Stimulated activated CD8-positive, alpha-beta memory T cell treated with anti-CD3 and anti-CD28 coated beads, Interleukin-12 subunit alpha, Interleukin-12 subunit beta, amount 100 ng/mL, for 4 hours (primary cell): ENCODE results near the gene CREB5.

Experiments
- DNase-seq: peaks from one replicate; pipeline ENCODE4 v3.0.0-alpha.2; 2020; ENCODE audit warnings: low read depth

The CREB5 gene

DNA sequence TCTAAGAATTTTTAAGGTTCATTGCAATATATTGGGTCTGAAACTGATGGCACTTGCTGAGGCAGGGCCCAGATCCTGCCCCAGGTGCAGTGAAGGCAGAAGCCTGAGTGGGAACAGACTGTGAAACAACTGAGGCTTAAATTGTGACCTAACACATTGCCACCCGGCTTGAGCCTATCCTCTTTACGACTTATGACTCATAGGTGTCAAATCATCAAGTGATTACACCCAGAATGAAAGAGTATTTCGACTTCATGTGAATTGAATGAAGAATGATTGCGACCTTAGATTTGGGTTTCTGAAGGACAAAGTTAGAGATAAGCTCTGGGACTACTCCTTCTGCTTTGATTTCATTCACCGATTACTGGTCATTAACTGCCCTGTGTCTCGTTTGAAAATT is 200.9 kb downstream of the CREB5 start:
- no peak for DNase-seq

DNA sequence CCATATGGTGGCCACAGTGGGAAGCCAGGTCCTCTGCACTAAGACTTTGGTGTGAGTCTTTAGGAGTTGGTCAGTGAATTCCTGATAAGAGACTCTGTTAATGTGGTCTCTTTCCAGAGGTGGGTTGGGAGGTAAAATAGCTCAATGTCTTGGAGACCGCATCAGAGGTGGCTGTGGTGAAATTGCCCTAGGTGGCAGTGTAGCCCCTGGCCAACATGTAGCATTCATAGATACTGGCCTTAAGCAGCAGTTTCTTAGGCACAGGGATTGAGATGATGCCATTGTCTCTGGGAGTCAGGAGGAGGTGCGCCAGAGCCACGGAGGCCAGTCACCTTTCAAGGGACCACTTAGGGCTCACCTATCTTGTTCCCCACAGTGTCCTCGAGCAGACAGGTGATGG is 202.8 kb downstream of the CREB5 start:
- DNase-seq = no peak

DNA sequence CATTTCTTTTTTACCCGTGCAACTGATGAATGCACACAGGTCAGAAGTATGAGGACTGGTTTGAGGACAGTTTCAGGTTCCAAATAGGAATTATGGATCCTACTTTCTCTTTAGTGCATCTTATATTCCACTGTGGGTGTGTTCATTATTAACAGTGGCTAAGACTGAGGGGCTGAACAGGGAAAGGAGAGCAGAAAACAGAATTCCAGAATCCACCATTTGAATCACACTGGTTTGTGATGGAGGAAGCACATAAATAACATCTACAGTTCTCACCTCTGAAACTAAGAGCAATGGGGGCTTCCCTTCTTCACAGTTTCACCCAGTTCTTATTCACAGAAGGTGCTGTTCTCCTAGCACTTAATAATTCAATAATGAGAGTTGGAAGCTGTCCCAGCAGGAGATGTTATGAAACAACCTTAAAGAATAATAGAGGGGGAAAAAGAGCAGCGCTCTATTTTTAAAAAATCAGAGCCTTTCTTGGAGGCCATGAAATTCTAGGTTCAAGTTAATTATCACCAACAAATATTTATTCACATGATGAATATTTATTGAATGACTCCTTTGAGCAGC is 205.1 kb downstream of the CREB5 start:
- DNase-seq = no peak

DNA sequence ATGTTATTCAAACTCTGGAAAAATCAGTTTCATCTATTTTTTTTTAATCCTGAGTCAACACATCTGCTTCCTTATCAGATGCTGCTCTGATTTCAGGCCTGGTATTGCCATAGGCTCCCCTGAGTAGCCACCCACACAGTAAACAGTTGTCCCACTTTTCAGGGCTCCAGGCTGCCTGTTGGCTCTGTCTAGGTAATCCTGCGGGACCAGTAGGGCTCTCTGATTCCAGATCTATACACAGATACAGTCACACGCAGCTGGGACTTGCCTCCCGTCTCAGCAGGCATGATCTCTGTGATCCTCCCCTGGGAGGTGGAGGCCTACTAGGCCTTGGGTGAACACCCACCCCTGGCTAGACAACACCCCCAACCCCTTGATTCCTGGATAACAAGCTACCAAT is 206.1 kb downstream of the CREB5 start:
- DNase-seq = no peak

DNA sequence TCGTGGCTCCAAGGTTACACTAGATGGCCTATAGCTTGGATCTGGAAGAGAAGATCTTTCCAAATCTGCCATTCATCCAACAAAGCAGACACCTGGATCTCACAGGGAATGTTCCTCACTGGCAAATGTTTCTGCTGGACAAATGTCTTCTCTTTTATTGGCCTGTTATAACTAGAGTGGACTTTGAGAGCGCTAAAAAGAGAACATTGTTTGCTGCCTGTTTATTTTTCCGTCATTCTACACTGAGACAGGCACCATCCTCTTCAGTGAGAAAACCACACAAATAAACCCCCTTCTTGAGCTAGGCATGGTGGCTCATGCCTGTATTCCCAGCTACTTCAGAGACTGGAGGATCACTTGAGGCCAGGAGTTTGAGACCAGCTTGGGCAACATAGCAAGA is 206.9 kb downstream of the CREB5 start:
- no peak for DNase-seq

DNA sequence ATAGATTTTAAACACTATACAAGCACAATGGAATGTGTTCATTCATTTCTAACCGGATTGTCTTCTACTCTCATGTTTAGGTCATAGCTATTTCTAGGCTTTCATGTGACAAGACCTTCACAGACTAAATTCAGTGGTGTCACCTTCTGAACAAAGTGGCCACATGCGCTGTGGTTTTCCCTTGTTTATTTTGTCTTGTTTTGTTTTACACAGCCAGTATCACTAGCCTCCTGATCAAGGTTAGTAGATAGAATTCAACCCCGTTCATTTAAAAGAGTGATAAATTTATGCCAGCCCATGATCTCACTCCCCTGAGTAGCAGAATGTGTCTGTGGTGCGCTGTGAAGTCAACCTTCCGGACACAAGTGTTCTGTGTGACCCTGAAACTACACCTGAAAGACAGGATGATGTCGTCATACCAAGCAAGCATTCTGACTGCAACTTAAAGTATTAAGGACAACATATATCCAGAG is 209.1 kb downstream of the CREB5 start:
- no peak for DNase-seq

DNA sequence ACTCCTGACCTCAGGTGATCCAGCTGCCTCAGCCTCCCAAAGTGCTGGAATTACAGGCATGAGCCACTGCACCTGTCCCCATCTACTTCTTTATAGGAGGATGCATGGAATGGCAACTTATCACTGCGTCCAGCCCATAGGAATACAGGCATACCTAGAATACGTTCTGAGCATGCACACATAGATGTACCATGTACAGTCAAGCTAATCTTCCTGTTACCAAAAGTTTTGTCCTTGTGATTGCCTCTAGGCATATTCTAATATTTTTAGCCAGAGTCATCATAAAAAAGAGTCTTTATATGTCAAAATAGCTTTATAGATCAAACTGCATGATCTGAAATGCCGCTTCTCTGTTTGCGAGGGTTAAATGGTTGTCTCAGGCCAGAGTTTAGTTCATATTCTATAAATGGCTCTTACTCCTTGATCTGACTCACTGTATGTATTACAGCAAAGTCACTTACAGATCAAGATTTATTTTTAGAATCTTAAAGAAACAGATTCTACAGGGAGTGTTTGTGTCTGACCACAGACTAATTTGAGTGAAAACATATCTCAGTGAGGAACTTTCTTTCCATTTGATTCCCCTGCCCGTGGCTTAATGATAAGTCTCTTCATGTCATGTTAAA is 210.9 kb downstream of the CREB5 start:
- no peak for DNase-seq

DNA sequence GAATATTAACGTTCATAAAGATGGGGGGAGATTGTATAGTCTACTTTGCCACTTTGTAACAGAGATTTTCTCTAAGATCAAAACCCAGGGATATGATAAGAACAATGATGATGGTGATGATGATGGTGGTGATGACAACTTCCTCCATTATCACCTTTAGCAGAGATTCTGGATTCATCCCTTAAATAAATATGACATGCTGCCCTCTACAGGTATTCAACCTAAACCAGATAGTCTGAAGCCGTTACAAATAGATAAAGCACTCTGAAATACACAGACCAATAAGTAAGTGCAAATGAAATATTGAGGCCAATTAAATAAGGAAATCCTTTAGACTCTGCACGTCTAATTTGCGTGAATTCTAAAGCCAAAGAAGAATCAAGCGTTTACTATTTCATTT is 211.5 kb downstream of the CREB5 start:
- DNase-seq = no peak

DNA sequence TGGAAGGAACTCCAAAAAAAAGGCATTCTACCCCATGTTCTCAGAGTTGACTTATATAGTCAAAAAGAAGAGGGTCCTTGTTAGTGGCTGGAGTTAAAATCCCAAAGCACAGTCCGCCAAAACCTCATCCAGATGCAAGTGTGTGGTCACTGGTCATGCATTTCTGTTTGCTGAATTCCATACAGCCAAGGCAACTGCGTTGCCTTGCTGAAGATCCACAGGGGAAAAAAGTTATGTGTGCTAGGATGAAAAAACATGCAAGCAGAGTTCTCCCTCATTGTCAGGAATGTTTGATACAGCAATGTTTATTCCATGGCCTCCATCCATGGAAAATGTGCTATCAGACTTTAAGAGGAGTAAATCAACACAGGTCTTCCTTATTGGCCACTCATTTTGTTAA is 213.1 kb downstream of the CREB5 start:
- DNase-seq = no peak

DNA sequence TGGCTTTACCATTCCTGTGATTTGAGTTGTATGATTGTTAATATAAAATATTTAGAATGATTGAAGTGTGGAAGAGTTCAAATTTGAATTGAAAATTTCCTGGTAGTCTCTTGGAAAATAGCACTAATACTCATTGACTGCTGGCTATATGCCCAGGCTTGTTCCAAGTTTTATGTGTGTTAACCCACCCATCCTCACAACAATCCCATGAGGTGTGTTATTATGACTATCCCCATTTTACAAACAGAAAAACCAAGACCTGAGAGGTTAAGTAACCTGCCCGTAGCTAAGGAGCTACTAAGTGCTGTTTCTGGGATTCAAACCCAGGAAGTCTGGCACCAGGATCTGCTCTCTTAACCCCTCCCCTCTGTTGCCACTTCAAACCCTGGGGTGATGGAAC is 213.9 kb downstream of the CREB5 start:
- no peak for DNase-seq

DNA sequence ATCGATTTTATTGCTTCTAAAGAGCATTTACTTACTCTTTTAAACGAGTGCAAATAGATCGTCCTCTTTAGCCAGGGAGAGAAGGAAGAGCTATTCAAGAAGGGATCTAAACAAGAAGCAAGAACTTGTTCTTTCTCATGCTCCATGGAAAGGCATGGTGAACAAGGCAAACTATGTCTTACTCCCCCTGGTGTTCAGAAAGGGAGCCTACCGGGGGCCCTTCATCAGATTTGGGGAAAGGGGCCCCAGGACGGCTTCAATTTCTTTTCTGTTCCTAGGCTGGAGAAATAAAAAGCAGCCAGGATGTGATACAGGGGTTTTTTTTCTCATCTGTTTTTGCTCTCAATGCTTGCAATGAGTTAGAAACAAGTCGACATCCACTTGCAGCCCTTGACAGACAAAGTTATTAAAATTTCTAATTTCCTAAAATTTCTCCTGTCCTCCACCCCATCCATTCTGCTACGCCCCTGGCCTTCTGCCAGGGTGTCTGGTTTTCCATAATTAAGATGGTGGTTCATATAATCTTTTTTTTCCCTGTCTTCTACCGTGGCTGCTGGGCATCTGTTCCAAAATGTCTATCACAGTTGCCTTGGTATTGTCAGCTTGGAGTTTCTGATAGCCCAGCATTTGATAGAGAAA is 214.4 kb downstream of the CREB5 start:
- no peak for DNase-seq

DNA sequence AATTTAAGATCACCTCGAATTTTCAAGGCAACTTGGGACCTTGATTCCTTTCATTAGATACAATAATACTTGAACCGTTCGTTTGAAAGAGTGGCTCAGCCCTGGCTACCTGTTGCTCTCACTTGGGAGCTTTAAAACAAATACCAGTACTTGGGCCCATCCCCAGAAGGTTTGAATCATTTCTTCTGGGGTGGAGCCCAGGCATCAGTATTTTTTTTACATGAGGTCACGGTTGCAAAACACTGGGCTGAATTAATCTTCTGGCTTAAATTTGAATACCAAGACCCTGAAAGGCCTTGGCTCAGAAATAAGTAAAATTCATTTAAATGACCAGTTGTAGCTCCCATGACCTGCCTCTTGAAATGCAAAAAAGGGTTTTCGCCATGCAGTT is 214.9 kb downstream of the CREB5 start:
- no peak for DNase-seq

DNA sequence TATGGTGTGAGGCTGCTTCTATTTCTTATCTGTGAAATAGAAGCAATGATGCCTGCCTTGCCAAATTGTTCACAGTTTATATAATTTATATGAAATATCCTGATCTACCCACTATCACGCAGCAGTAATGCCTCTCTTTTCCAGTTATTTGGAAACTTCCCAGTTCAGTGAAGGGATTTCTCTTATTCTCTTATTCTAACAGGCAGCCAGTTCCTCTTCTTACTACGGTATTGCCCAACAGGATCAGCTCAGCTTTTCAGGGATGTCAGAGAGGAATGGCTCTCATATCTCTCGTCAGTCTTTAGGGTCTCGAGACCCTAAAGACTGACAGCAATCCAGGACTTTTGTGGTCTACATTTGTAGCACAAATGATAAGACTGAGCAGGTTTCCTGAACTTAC is 215.6 kb downstream of the CREB5 start:
- DNase-seq = no peak

DNA sequence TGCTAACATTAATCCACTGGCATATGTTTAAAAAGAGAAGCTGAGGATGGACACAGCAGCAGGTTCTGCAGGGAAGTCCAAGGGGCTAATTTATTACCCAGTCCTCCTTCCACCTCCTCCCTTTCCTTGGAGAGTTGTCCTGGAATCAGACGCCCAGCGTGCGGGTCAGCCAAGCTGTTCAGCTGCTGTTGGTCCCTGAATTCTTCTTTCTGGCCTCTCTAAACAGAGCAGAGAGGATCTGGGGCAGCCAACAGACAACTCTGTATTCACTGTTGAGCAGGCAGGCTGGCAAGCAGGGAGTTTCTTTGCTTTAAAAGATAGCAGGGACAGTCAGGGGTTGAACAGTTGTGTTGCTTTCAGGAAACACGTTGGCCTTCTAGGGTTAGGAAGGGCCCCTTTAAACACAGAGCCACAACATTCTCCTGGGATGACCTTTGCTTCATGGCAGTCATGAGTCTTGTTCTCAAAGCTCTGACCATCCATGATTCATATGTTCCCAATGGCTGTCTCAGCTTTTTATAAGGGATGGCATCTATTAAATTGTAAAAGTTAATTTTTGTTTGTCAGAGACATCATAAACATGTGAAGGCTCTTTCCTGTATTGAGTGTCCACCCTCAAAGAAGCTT is 217.0 kb downstream of the CREB5 start:
- DNase-seq = no peak

DNA sequence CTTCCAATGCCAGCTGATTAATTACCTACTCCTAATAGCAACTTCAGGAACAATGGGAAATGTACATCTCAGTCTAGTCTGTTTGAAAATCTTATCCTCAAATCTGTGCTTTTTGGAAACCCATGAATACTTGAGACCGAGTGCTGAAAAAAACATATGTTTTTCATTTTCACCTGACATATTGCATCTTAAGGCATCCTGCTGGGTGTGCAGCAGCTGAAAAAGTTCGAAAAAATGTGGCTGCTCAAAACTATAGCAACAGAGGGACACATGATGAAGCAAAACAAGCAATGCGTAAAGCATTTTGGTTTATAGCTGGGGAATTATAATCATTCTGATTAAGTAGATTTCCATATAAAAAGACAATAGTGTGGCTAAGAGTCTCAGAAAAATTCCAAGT is 218.0 kb downstream of the CREB5 start:
- no peak for DNase-seq

DNA sequence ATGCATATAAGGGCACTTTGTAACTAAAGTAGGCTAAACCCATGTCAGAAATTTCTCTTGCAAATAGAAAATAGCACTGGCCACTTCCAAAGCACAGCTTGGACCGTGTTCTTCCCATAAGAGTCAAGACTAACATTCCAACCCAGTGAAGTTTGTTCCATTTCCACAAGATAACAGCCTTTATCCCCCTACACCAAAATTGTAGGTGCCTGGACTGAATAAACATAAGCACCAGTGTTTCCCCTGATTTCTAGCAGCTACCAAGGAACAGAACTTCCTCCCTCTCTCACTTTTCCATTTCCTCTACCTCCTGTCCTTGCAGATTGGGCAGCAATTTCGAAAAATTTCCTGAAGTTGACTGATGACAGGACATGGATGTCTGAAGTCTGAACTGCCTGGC is 219.7 kb downstream of the CREB5 start:
- no peak for DNase-seq

DNA sequence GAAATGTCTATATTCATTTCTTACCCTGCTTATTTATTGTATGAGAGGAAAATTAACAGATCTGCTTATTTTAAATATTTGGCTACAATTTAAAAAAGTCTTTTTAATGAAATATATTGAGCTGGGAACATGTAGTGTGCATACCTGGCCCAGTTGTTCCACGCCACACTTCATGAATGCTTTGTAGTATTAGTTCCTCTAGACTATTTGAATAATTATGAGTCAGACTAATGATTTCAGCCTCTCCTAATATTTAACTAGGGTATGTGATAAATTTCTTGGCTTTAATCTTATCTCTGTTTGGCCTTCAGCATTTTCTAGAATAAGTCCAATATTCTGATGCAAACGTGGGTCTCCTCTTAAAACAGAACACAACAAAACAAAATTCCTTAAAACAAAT is 226.6 kb downstream of the CREB5 start:
- DNase-seq = no peak

DNA sequence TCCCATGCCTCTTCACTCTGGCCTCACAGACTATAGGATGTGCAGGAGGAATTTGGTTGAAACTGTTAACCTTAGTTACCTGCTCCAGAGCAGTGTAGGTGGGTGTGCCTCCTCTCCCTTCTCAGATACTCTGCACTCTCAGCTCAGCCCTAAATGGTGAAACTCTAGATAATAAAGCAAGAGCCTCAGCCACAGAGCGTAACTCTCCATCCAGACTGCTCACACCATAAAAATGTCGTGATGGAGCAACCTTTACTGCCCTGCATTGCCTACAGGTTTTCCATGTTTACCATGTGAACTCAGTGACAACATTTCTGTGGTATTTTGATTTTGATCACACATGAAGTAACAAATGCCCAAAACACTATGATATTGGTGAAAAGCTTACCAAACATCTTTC is 227.7 kb downstream of the CREB5 start:
- no peak for DNase-seq

DNA sequence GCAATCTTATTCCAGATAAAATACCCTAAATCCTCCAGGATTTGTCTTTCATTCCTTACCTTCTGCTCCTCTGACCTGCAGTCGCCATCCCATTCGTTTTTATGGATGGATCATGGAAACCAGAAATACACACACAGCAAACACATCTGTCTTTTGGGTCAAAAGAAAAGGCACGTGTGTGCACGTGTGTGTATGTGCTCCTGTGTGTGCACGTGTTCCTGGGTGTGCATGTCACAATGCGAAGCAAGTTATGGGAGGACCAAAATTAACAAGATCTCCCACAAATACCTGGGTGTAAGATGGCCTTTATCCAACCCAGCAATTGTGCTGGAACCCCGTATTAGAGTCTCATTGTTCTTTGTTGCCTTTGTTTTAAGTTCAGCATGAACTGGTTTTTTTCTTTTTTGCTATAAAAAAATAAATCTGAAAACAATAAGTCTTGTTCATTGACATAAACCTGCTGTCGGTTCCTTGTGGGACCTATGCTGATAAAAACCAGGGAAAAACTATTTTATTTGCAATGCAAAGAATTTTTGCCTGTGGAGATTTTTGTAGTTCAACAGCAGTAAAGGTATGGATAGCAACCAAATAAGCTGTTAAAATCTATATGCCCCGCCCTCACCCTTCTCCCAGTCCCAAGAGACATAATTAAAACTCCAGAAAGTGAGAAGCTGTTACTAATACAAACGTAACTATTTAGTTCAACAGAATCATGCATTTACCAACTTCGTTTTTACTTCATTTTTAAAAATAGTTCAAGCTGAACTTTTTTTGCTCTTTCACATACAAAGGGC is 229.6 kb downstream of the CREB5 start:
- DNase-seq = no peak

DNA sequence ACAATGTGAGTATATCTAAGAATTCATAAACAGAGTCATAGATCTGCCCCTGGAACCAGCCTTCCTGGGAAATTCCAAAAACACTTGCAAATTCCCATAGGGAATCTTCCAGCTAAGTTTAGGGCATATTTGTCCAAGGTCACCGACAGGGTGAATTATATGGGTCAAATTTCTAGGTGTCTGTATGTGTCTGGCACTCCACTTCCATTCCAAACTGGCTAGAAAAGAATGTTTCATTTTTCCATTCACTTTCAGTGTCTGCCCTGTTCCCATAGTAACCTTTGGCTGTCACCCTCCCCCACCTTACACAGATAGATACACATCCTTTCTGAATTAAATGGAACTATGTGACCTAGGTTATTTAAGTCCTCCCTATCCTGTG is 230.9 kb downstream of the CREB5 start:
- DNase-seq = no peak

DNA sequence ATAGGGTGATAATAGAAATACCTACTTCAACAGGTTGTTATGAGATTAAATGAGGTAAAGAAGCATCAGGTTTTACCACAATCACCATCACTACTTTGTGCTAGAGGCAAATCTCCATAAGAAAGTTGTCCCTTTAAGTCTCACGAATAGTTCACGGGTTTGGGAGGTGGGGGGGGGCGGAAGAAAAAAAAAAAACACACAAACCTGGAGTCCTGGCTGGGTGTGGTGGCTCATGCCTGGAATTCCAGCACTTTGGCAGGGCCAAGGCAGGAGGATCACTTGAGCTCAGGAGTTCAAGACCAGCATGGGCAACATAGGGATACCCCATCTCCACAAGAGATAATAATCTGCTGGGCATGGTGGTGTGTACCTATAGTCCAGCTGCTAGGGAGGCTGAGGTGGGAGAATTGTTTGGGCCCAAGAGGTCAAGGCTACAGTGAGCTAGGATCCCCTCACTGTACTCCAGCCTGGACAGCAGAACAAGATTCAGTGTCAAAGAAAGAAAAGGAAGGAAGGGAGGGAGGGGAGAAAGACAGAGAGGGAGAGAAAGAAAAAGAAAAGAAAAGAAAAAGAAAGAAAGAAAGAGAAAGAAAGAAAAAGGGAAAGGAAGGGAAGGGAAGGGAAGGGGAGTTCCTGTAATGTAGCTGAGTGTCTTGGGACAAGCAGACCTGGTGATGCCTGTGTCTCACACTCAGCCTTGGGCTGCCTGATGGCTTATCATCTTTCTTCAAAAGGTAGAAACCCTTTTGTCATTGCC is 231.4 kb downstream of the CREB5 start:
- no peak for DNase-seq

DNA sequence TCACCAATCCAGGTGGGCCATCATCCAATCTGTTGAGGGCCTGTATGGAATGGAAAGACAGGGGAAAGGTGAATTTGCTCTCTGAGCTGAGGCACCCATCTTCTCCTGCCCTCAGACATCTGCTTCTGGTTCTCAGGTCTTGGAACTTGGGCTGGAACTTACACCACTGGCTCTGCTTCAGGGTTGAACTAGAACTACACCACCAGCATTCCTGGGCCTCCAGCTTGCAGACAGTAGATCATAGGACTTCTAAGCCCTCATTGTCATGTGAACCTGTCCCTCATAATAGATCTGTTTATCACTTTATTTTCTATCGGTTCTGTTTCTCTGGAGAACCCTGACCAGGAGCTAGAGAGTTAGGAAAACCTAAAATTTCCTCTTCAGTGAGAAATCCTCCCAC is 233.5 kb downstream of the CREB5 start:
- DNase-seq = no peak
